Choroid plexus epithelial cell (primary cell): ENCODE results near the gene ZNF22.

Experiments
- DNase-seq: peaks from one replicate; pipeline ENCODE4 v3.0.0-alpha.2; 2010; ENCODE audit warnings: low read depth
- H3K4me3 ChIP-seq: 2 replicates; pipeline ENCODE4 v1.5.1; 2011; ENCODE audit warnings: low read depth, mild to moderate bottlenecking, control low read depth, low read length, moderate library complexity
- CTCF ChIP-seq: conservative IDR thresholded peaks from 2 replicates; pipeline ENCODE4 v1.5.1; 2011; ENCODE audit warnings: low read depth, mild to moderate bottlenecking, control low read depth, inconsistent platforms, low read length, moderate library complexity

Gene ZNF22

GRCh38 chr10:44998146-44998631, 2.5 kb upstream of the ZNF22 start:
- no peak for TF ChIP-seq CTCF
- DNase-seq, result peak; percentile 93
- H3K4me3 ChIP-seq, result no peak overlapping the region

- DNase-seq, result peak; percentile 97
- H3K4me3 ChIP-seq, result peak overlapping the region; percentile 61
- no peak for TF ChIP-seq CTCF
These were observed 478 bp upstream of the ZNF22 start for GRCh38 chr10:45000138-45000751.

GRCh38 chr10:45001381-45002148, 842 bp downstream of the ZNF22 start:
- peak; percentile 41 for TF ChIP-seq CTCF
- peak; percentile 82 for DNase-seq
- H3K4me3 ChIP-seq, result peak overlapping the region; percentile 61

- H3K4me3 ChIP-seq, result no peak overlapping the region
- DNase-seq, result no peak
- TF ChIP-seq CTCF, result no peak
These were observed 2.8 kb downstream of the ZNF22 start for GRCh38 chr10:45003432-45004000.

- H3K4me3 ChIP-seq, result no peak overlapping the region
- no peak for TF ChIP-seq CTCF
- DNase-seq, result no peak
These were observed 3.9 kb downstream of the ZNF22 start for GRCh38 chr10:45004661-45005060.

GRCh38 chr10:45005284-45005683, 4.6 kb downstream of the ZNF22 start:
- DNase-seq, result no peak

More at GRCh38 chr10:45005284-45005683, 4.6 kb downstream of the ZNF22 start:
- no peak for TF ChIP-seq CTCF
- no peak overlapping the region for H3K4me3 ChIP-seq
